Endothelial cell of umbilical vein (primary cell): Measurements from ENCODE around the gene SNRNP35. TPM values are rescaled to one million over a fixed set of nuclear protein-coding genes. Genes with fewer than 3 reads are reported as not detected.
"Not testable (repeated sequence)": the region's sequence is repeated elsewhere in the genome, so short reads cannot be mapped to it uniquely, and the experiment has no call there.

Experiments used
- BruUV-seq: library from RNA; stranded (reverse); fragments of 400-500 nt; replicated peaks from 2 replicates; lab custom pipeline; 2021; lab: Mats Ljungman, UMichigan
- CTCF ChIA-PET: fragments of 300-600, 350-600 bp; sonication (Branson Sonifier 250); formaldehyde crosslinking; loops from one replicate; lab custom pipeline; 2021; ENCODE audit warnings: antibody characterized with exemption, inconsistent platforms; lab: Charles Lee
- POLR2A ChIA-PET: fragments of 300-600, 350-600 bp; sonication (Branson Sonifier 250); formaldehyde crosslinking; loops from one replicate; lab custom pipeline; 2021; ENCODE audit warnings: antibody characterized with exemption, inconsistent platforms; lab: Charles Lee
- DNase-seq: peaks from one replicate; pipeline ENCODE4 v3.0.0-alpha.2; 2011; ENCODE audit warnings: low read depth, low spot score
- FAIRE-seq: peaks from 2 replicates; lab custom pipeline; 2011; peaks lifted over from hg19 to GRCh38; lab: Jason Lieb, UNC
- H2AFZ ChIP-seq: 2 replicates; pipeline ENCODE4 v1.6.0; 2012; ENCODE audit warnings: low read depth, low read length, control low read depth, inconsistent platforms
- H3K27ac ChIP-seq: 2 replicates; pipeline ENCODE4 v1.5.1; 2011; ENCODE audit warnings: low read depth, mild to moderate bottlenecking, control low read depth, low read length, moderate library complexity; ENCODE audit not compliant: insufficient read depth
- H3K27me3 ChIP-seq, 2 experiments: 2 replicates each; pipeline versions ENCODE4 v1.6.0 to v1.6.1; 2011; ENCODE audit warnings: low read length in 2 of 2, mixed read lengths in 1 of 2; ENCODE audit not compliant: control insufficient read depth in 2 of 2, insufficient read depth in 2 of 2
- H3K36me3 ChIP-seq, 2 experiments: 2 replicates in 1 of 2; 3 replicates in 1 of 2; pipeline ENCODE4 v1.5.1; 2011; ENCODE audit warnings: low read length in 2 of 2, mild to moderate bottlenecking in 1 of 2, moderate library complexity in 1 of 2; ENCODE audit not compliant: control insufficient read depth in 2 of 2, insufficient read depth in 2 of 2; ENCODE audit errors: extremely low read depth in 1 of 2
- H3K4me1 ChIP-seq: 3 replicates; pipeline ENCODE4 v1.5.1; 2011; ENCODE audit warnings: mild to moderate bottlenecking, low read length; ENCODE audit not compliant: control insufficient read depth, insufficient read depth; ENCODE audit errors: extremely low read depth
- H3K4me2 ChIP-seq: 2 replicates; pipeline ENCODE4 v1.6.1; 2011; ENCODE audit warnings: low read length, control low read depth, mixed read lengths; ENCODE audit not compliant: insufficient read depth
- H3K4me3 ChIP-seq, 3 experiments: fragments of 200-600 bp in 1 of 3; sonication (generic), shearing (Covaris generic) in 1 of 3; replicated peaks in 1 of 3; 2 replicates each; pipeline ENCODE4 v1.5.1; 2011 to 2016; ENCODE audit warnings: control low read depth in 3 of 3, low read length in 3 of 3, mild to moderate bottlenecking in 2 of 3, inconsistent platforms in 1 of 3, low read depth in 1 of 3, moderate library complexity in 1 of 3; ENCODE audit not compliant: insufficient read depth in 1 of 3
- H3K79me2 ChIP-seq: 2 replicates; pipeline ENCODE4 v1.6.0; 2012; ENCODE audit warnings: low read length, inconsistent platforms; ENCODE audit not compliant: control insufficient read depth, insufficient read depth
- H3K9ac ChIP-seq: replicated peaks from 2 replicates; pipeline ENCODE3; 2011; ENCODE audit warnings: low read length, control low read depth; ENCODE audit not compliant: insufficient read depth; ENCODE audit errors: extremely low read depth
- H3K9me1 ChIP-seq: replicated peaks from 3 replicates; pipeline ENCODE4 v1.6.0; 2011; ENCODE audit warnings: mild to moderate bottlenecking, low read length; ENCODE audit not compliant: control insufficient read depth, insufficient read depth; ENCODE audit errors: extremely low read depth
- H3K9me3 ChIP-seq: replicated peaks from 2 replicates; pipeline ENCODE4 v1.5.1; 2012; ENCODE audit warnings: low read length, inconsistent platforms; ENCODE audit not compliant: control insufficient read depth, insufficient read depth
- H4K20me1 ChIP-seq: replicated peaks from 2 replicates; pipeline ENCODE3; 2011; ENCODE audit warnings: mild to moderate bottlenecking, low read length; ENCODE audit not compliant: control insufficient read depth, insufficient read depth; ENCODE audit errors: extremely low read depth
- CTCF ChIP-seq, 2 donors: IDR thresholded peaks; 1 replicate in 1 of 2; 2 replicates in 1 of 2; pipeline ENCODE4 v1.5.1; 2011; ENCODE audit warnings: low read length in 2 of 2, mild to moderate bottlenecking in 2 of 2, moderate library complexity in 2 of 2, control low read depth in 1 of 2, inconsistent platforms in 1 of 2, low read depth in 1 of 2; ENCODE audit not compliant: insufficient read depth in 1 of 2; ENCODE audit errors: extremely low read depth in 1 of 2
- EZH2 ChIP-seq: IDR thresholded peaks from 2 replicates; pipeline ENCODE4 v1.6.1; 2012; ENCODE audit warnings: borderline replicate concordance, low read depth, mild to moderate bottlenecking, moderate library complexity, low read length, inconsistent platforms; ENCODE audit not compliant: severe bottlenecking
- FOS ChIP-seq: IDR thresholded peaks from 2 replicates; pipeline ENCODE4 v1.6.1; 2011; ENCODE audit warnings: mild to moderate bottlenecking, low read length, moderate library complexity, borderline replicate concordance; ENCODE audit not compliant: insufficient read depth
- GATA2 ChIP-seq: IDR thresholded peaks from 2 replicates; pipeline ENCODE4 v1.7.0; 2011; ENCODE audit warnings: low read depth, mild to moderate bottlenecking, moderate library complexity, mixed read lengths, low read length; ENCODE audit not compliant: insufficient read length, insufficient read depth
- JUN ChIP-seq: IDR thresholded peaks from 2 replicates; pipeline ENCODE4 v1.6.1; 2011; ENCODE audit warnings: borderline replicate concordance, low read depth; ENCODE audit not compliant: insufficient read length, insufficient read depth
- MAX ChIP-seq: IDR thresholded peaks from 2 replicates; pipeline ENCODE4 v1.6.1; 2011; ENCODE audit not compliant: insufficient read depth, insufficient read length
- MYC ChIP-seq: IDR thresholded peaks from one replicate; pipeline ENCODE4 v1.6.1; 2011; ENCODE audit warnings: mild to moderate bottlenecking, low read depth, low read length
- POLR2A ChIP-seq: IDR thresholded peaks from 2 replicates; pipeline ENCODE4 v1.6.1; 2012; ENCODE audit warnings: low read depth, mild to moderate bottlenecking, control low read depth, low read length
- POLR2AphosphoS5 ChIP-seq: IDR thresholded peaks from 2 replicates; pipeline ENCODE4 v1.6.1; 2012; ENCODE audit warnings: low read depth, mild to moderate bottlenecking, control low read depth, low read length, moderate library complexity; ENCODE audit not compliant: insufficient read depth
- dilution Hi-C: fragments of 300-500 bp; cut with MboI; formaldehyde crosslinking; loops from one replicate; pipeline ENCODE4 v1.15.0; 2019; ENCODE audit warnings: low sequenced_read_pairs; ENCODE audit not compliant: extremely low pct_ligation_motif_present
- intact Hi-C: fragments of 100-400 bp; cut with micrococcal nuclease; formaldehyde crosslinking; loops from one replicate; pipeline ENCODE4 v1.10.0; 2022
- polyA plus RNA-seq, 4 experiments: library from polyadenylated mRNA; depleted of rRNA in 3 of 4; stranded (reverse) in 3 of 4; unstranded in 1 of 4; fragments of >200 nt; gene quantifications; 2 replicates each; pipeline versions ENCODE4 v1.2.1 to v1.2.3, GENCODE V29; 2011 to 2012; ENCODE audit warnings: missing spikeins in 1 of 4
- total RNA-seq: library from RNA; stranded (reverse); gene quantifications from 2 replicates; pipeline ENCODE4 v1.2.3, GENCODE V29; 2021

Gene SNRNP35
- total and polyA plus RNA-seq, 2 donors (not counting 3 experiments of a cell fraction or from before 2014, with no cell fraction given) = 15.9 to 30.6 TPM

- no peaks in the 10 kb centered on the region for H4K20me1 ChIP-seq
- FAIRE-seq (no peak), DNase-seq (no peak)
- no peaks in the 10 kb centered on the region for H3K27me3 ChIP-seq
- no peak overlapping the region for H3K27ac ChIP-seq
- H3K4me3 ChIP-seq = no peak overlapping the region
- ChIA-PET CTCF (no interaction called here), POLR2A (no interaction called here)
- H3K4me1 ChIP-seq = no peaks in the 10 kb centered on the region
- H3K9me1 ChIP-seq = no peaks in the 10 kb centered on the region
- no TSS peak for BruUV-seq
- intact Hi-C loops (no loop called here), dilution Hi-C loops (no loop called here)
- no peak overlapping the region for H3K9ac ChIP-seq
- H3K79me2 ChIP-seq = no peaks in the 10 kb centered on the region
- no peak overlapping the region for H3K4me2 ChIP-seq
- no peak overlapping the region for H2AFZ ChIP-seq
- no peaks in the 10 kb centered on the region for H3K9me3 ChIP-seq
- TF ChIP-seq EZH2 (no peak), MAX (no peak), GATA2 (no peak), FOS (no peak), MYC (no peak), POLR2A (no peak), JUN (no peak), CTCF (IDR thresholded peaks at IDR 0.05; ENCODE audit: extremely low read depth in 1 of 2, insufficient read depth in 1 of 2, low read depth in 1 of 2, low read length in 2 of 2) (no peak), POLR2AphosphoS5 (no peak)
- H3K36me3 ChIP-seq = peaks cover 0 to 6% of the 10 kb centered on the region in 2 experiments
Measured at GRCh38 chr12:123491481-123491880, 33.5 kb downstream of the SNRNP35 start.

GRCh38 chr12:123492339-123493039 lies 34.5 kb downstream of the SNRNP35 start:
- POLR2A ChIA-PET, FAIRE-seq, CTCF ChIA-PET, H3K9me3 ChIP-seq, H3K4me1 ChIP-seq, H3K9ac ChIP-seq, DNase-seq, H3K27me3 ChIP-seq, H3K79me2 ChIP-seq, H3K4me2 ChIP-seq, H3K27ac ChIP-seq, intact Hi-C loops, H4K20me1 ChIP-seq, dilution Hi-C loops, H3K4me3 ChIP-seq, H3K9me1 ChIP-seq, BruUV-seq, H2AFZ ChIP-seq: not testable (repeated sequence)
- H3K36me3 ChIP-seq = peaks cover 0 to 11% of the 10 kb centered on the region in 2 experiments
